ENCODE data around the gene PHKB.
"Not testable (repeated sequence)": the region's sequence is repeated elsewhere in the genome, so short reads cannot be mapped to it uniquely, and the experiment has no call there.

PHKB gene

DNA sequence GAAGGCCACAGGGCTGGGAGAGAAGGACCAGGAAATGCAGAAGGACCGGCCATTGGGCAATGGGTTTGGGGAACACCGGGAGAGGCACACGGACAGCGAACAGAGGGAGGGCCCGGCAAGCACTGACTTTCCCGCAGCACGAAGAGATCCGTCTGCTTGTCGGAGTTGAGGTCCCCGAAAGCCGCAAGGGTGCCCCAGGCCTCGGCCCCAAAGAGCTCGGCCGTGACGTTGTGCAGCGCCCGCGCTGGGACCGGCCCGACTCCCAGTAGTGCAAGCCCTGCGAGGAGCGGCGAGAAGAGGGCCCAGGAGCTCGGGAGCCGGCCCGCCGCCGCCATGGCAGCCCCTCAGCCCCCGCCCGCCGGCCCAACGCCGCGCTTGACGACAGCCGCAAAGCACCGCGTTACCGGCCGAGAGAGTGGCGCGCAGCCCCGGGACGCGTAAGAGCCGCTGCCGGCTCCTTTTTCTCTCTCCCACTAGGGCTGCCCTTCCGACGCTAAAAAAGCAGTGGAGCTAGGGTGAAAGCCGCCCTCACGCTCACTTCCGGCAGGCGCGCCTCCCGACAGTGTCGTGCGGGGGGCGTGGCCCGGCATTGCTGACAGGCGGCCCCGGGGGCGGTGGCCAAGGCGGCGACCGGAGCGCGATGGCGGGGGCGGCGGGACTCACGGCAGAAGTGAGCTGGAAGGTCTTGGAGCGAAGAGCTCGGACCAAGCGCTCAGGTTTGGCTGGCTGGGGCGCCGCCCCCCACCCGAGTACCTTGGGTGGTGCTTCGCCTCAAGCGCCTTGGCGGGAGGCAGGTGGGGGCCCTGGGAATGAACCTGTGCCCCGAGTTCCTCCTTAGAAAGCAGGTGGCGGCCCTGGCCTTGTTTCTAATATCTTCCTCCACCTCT, at the start of gene PHKB, which contains the start of gene ITFG1:
PHKB (plus strand) TSS at position 621 of the 887 bp plus-strand sequence; CDS start at position 641, 20 bp downstream.
ITFG1 (minus strand) TSS at position 353 of the 887 bp plus-strand sequence; CDS start at position 335, 18 bp downstream.
- DNase-seq, result peak; percentile 88

DNA sequence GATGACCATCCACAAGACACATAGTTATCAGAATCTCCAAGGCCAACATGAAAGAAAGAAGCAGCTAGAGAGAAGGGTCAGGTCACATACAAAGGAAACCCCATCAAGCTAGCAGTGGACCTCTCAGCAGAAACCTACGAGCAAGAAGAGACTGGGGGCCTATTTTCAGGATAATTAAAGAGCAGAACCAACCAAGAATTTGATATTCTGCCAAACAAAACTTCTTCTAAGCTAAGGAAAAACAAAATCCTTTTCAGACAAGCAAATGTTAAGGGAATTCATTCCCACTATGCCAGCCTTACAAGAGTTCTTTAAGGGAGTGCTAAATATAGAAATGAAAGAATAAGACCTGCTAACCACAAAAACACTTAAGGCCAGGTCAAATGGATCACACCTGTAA, 48.1 kb upstream of the PHKB start:
- DNase-seq, result no peak

DNA sequence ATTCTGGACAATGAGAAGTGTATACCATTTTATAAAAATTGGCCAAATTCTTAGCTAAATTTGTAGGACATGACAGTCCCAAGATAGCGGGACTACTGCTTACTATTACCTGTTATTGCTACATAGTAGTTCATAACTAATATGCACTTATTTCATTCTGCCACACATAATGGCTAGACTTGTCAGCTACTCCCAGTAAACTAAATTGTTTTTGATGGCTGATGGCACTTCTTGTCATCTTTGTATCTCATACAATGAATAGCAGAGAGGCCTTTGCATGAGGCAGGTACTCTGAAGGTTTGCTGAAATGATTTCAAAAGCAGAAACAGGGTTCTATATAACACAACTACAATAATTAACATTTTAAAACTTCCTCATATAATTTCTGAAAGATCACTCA, 44.3 kb upstream of the PHKB start:
- DNase-seq, result no peak

DNA sequence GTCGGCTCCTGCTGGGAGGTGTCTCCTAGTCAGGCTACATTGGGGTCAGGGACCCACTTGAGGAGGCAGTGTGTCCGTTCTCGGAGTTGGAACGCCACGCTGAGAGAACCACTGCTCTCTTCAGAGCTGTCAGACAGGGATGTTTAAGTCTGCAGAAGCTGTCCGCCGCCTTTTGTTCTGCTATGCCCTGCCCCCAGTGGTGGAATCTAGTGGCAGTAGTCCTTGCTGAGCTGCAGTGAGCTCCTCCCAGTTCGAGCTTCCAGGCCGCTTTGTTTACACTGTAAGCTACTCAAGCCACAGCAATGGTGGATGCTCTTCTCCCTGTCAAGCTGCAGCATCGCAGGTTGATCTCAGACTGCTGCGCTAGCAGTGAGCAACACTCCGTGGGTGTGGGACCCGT, 36.3 kb upstream of the PHKB start:
- no peak for DNase-seq

DNA sequence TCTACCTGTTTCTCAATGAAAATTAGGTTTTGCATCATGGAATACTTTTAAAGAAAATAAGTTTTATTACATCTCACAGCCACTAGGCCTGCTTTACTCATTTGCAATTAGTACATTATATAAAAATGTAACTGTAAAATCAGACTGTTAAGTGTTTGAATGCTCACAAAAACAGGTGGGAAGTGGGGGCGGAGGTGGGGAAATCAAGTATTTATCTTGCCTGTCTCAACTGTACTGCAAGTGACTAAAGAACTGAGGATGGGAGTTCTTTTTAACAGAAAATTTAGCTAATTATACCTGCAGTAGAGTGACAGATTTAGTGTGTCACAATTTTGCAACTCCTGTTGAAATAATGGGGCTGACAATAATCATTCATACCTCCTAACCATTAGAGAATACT, 34.3 kb upstream of the PHKB start:
- no peak for DNase-seq

DNA sequence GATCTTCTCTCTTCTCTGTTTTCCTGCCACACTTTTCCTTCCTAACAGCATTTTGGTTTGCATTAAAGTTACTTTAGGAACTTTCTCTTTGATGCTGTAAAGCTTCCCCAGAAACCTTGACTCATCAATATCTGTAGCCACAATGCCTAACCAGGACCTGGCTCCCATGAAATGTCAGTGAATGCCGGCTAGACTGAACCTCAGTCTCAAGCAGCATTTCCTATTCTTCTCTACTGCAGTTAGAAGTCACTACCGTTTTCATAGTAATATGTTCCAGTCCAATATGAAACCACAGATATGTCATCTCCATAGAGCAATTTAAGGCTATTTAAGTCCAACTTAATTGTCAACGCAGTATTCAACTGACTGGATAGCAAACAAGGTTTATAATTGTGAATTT, 29.2 kb upstream of the PHKB start:
- DNase-seq, result no peak

DNA sequence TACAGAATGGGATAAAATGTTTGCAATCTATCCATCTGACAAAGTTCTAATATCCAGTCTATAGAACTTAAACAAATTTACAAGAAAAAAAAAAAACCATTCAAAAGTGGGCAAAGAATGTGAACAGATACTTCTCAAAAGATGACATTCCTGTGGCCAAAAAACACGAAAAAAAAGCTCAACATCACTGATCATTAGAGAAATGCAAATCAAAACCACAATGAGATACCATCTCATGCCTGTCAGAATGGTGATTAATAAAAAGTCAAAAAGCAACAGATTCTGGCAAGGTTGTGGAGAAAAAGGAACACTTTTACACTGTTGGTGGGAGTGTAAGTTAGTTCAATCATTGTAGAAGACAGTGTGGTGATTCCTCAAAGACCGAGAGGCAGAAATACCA, 26.9 kb upstream of the PHKB start:
- not testable (repeated sequence) for DNase-seq

DNA sequence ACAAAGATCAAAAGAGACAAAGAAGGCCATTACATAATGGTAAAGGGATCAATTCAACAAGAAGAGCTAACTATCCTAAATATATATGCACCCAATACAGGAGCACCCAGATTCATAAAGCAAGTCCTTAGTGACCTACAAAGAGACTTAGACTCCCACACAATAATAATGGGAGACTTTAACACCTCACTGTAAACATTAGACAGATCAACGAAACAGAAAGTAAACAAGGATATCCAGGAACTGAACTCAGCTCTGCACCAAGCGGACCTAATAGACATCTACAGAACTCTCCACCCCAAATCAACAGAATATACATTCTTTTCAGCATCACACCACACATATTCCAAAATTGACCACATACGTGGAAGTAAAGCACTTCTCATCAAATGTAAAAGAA, 21.1 kb upstream of the PHKB start:
- DNase-seq, result not testable (repeated sequence)

DNA sequence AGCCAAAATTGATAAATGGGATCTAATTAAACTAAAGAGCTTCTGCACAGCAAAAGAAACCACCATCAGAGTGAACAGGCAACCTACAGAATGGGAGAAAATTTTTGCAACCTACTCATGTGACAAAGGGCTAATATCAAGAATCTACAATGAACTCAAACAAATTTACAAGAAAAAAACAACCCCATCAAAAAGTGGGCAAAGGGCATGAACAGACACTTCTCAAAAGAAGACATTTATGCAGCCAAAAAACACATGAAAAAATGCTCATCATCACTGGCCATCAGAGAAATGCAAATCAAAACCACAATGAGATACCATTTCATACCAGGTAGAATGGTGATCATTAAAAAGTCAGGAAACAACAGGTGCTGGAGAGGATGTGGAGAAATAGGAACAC, 18.2 kb upstream of the PHKB start:
- not testable (repeated sequence) for DNase-seq

DNA sequence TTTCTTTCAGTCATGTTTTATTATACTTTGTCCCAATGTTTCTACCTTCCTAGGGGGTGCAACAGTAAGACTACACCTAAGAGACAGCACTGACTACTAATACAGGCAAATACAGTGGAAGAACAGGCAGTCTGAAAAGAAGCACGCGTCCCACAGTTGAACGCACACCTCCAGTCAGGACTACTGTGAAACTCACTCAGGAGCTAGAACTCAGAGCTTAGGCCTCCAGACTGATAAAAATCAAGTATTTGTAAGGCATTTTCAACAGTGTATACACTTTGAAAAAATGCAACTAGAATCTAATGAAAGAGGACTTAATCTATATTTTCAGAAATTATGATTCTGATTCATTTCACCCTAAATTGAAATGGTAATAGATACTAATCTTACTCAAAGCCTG, 14.7 kb upstream of the PHKB start:
- no peak for DNase-seq

DNA sequence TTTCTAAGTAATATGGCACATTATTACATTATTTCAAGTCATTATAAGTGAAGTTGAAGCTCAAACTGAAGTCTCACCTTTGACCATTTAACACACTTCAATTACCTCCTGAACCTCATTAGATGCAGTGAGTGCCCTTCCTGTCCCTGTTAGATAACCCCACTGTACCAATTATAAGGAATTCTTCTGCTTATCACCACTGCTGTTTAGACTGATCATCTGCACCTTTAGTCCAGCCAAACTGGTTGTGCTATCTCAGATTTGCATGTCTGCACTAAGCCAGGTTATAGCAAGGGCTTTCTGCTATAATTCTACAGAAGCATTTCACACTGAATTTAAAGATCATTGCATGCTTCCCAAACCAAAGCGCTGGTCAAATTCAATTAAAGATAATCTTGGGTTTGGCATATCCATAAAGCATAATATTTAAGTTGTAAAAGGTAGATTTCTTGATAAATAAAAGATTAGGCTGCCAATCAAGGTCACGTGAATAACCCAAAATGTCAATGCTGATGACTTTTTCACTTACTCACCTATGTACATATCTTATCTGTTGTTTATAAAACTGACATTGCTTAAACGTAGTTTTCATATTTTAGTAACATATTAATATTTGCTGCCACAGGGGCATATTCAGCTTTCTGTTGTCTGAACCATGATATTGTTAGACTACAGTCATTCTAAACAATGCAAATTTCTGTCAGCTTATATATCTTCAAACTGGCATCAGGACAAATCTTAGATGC, 12.1 kb upstream of the PHKB start:
- DNase-seq, result no peak

DNA sequence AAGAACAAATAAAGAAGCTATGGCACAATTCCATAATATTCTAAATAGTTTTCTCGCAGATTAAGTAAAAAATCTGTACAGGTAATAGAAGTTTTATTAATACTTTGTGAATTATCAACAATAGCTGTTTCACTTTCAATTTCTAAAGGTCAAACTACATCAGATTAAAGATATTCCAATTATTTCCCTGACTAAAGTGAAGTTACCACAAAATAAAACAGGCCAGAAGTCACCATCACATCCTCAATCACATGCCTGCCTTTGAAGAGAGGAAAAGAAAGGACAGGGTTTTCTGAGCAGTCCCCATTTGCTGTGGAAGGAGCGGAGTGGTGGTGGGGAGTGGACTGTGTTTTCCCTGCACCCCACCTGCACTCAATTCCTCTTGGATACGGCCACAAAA, 11.3 kb upstream of the PHKB start:
- no peak for DNase-seq

DNA sequence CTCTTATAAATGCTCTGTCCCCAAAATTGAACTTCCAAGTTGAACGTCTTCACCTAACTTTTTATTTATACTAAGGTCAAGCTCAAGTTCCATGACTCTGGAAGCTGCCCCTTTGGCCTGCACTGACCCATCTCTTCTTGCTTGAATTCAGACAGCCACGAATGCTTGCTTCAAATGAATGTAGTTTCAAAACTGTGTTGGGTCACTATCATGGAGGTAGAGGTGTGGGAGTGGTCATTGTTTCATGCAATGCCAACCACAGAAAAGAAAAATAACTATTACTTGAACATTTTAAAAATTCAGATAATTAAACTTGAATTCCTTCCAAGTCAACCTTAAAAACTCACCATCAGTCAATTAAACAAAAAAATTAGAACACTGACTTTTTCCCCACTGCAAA, 2.8 kb upstream of the PHKB start:
- DNase-seq, result no peak

DNA sequence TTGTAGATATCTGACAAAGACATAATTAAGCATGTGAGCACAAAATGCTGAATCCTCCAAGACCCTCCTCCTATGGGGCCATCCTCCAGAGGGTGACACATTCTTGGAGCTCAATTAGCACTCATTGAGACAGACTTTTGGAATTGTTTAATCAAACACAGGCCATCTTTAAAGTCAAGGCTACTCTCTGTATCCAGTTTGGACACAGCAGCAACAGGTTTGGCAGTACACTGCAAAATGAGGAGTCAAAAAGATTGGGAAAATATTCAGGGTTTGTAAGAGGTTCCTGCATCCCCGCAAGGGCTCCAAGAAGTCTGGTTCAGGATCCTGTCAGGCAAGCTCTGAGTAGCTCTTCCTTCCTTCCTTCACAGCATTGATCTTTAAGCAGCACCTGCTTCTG, 1.5 kb upstream of the PHKB start:
- no peak for DNase-seq

DNA sequence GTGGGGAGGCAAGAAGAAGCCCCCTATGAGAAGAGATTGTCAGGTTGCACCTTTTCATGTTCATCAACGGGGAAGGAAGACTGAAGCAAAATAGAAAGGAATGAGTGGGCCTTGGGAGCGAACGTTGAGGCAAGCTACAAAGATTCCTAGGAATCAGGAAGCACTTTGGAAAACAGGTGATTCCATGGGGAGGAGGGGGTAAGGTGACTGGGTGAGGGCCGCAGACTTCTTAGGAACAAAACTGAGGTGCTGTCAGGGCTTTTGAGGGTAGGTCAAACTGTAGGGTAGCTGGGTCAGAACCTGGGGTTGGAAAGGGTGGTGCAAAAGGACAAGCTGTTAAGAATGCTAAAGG, 796 bp upstream of the PHKB start:
- no peak for DNase-seq

DNA sequence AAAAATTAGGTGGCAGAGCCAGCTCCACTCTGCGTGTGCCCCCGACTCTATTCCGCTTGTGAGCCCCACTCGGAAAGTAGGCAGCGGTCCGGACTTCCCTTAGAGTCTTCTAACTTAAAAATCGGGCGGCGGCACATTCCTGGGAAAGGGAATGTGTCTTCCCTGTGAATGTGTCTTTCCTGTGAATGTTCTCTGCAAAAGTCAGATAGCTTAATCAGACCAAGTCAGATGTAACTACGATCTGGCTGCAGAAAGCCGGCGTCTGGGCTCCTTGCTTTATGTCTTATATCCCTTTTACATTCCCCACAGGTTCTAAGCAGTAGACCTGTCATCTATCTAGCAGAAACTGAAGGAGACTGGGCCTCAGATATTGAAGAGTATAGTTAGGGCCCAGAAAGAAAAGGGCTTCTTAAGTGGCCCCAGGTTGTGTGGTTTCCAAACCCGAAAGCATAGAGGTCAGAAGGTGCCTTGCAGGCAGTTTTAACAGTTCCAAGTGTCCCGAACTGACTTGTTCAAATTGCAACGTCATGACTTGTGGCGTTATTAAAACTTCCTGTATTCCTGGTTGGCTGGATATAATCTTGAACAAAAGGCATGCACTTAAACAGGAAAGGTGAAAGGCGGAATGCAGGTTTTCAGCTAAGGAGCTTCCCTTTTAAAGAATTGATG, 601 bp downstream of the PHKB start:
- DNase-seq, result peak; percentile 45

DNA sequence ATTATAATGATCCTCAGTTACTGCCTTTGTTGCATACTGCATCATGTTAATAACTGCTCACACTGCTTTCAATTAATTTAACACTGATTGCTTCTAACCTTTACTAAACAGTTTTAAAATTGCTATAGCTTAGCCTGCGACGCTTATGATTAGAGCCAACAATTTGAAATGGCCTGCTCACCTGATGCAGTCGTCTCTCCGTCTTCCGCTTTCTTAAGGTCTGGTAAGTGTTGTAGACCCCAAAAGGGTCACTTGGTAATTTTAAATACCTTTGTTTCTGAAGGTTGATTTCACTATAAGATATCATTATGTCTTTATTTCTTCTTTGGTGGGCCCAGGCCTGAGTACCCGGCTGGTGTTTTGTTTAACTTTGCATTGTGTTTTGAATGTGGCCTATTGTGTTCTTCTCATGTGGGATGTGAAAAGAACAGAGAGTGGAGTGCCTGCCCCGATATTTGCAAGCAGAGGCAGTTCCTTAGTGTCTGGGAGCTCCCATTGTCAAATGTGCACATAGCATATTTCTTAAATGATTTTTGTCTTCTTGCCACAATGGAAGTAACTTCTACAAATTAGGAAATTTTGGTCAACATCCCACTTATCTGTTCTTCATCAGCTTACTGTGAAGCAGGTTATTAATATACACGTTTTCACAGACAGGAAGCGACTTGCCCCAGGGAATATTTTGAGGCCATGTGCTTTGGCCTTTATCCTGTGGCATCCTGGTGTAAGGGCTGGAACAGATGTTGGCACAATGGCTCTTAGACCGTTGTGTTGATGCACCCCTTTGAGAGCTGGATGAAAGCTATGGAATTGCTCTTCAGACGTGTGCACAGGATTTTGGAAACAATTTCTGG, 2.9 kb downstream of the PHKB start:
- DNase-seq, result no peak

DNA sequence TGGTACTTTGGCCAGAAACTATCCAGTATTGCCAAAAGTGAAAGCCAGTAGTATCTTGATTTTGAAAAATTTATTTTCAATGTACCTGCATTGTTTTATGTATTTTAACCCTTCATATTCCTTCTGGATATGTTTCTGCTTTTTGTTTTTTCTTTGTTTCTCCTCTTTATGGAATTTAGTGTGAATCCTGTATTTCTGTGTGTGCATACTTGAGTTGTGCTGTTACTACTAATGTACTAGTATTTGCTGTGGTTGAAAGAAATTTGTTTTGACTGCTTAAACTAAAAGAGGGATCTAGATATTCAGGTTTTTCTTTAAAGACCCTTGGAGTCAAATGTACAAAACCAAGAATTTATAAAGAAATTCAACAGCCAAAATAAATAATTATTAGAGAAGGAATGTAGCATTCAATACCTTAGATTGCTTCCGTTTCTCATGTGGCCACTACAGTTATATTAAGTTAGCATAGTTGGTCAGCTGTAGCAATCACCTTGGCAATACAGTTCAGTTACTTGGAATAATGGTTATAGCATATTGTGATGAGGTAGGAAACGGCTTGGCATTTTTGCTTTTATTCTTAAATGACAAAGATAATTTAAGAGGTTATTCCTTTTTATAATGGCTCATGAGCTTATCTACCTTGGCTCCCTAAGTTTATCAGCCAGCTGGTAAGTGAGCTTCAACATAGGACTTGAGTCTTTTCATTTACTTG, 4.9 kb downstream of the PHKB start:
- DNase-seq, result no peak

DNA sequence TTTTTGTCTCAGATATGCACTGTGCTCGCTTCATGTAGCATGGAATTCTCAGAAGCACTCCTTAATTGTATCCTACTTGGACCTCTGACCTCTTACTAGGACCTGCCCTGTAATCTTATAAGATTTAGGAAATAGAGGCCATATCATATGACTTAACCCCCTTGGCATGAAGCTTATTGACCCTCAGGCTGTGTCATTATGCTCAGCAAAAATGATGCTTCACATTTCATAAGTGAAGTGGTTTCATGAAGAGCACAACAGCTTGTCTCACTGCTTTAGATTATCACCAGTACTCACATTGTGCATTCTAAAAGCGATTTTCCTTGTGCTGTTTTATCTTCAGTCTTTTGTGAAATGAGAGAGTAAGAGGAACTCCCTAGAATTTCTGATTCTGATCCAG, 6.4 kb downstream of the PHKB start:
- no peak for DNase-seq

DNA sequence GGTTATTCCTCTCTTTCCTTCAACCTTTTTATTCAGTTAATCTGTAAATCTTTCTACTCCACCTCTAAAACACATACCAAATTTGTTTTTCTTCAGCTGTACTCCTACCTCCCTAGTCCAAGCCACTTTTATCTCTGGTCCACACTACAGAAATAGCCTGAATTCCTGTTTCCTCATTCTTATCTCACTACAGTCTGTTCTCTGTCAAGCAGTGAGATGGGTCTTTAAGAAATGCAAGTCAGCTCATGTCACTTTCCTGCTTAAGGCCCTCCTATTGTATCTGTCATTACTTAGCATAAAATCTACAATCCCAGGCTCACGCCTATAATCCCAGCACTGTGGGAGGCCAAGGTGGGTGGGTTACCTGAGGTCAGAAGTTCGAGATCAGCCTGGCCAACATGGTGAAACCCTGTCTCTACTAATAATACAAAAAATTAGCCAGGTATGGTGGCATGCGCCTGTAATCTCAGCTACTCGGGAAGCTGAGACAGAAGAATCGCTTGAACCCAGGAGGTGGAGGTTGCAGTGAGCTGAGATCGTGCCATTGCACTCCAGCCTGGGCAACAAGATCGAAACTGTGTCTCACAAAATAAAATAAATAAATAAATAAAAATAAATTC, 7.0 kb downstream of the PHKB start:
- peak; percentile 33 for DNase-seq

DNA sequence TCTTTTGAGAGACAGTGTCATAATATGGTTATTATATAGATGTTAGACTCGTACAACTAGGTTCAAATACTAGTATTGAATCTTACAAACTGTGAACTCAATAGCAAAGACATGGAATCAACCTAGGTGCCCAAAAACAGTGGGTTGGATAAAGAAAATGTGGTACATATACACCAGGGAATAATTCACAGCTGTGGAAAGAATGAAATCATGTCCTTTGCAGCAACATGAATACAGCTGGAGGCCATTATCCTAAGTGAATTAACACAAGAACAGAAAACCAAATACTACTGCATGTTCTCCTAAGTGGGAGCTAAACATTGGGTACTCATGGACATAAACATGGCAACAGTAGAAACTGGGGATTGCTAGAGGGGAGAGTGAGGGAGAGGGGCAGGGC, 8.1 kb downstream of the PHKB start:
- no peak for DNase-seq

DNA sequence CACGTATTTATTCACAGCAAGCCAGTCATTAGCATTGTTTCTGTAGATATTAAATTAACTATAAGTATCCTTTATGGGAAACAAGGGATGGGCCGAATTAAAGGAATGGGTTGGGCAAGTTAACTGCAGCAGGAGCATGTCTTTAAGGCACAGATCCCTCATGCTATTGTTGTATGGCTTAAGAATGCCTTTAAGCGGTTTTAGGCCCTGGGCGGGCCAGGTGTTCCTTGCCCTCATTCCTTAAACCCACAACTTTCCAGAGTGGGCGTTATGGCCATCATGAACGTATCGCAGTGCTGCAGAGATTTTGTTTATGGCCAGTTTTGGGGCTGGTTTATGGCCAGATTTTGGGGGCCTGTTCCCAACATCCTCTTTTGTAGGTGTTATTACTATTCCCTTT, 9.1 kb downstream of the PHKB start:
- DNase-seq, result no peak
